K562 (cell line): ENCODE data around the gene ATG4D. TPM values are rescaled to one million over a fixed set of nuclear protein-coding genes. Genes with fewer than 3 reads are reported as not detected.

Source experiments
- BHLHE40 ChIP-seq: IDR thresholded peaks from 2 replicates; pipeline ENCODE4 v1.6.1; 2011; ENCODE audit warnings: low read length, improper control_type of control experiment
- CBFB ChIP-seq: sonication (generic); formaldehyde crosslinking; IDR thresholded peaks from 2 replicates; pipeline ENCODE4 v1.4.0; 2020; ENCODE audit warnings: mild to moderate bottlenecking, missing genetic modification reagents
- CREM ChIP-seq: IDR thresholded peaks from 2 replicates; pipeline ENCODE4 v1.6.1; 2014; ENCODE audit warnings: antibody characterized with exemption, low read depth
- CTBP1 ChIP-seq: fragments of 450-650 bp; IDR thresholded peaks from 2 replicates; pipeline ENCODE4 v1.6.1; 2016; ENCODE audit warnings: borderline replicate concordance
- HDAC8 ChIP-seq: fragments of 450-650 bp; IDR thresholded peaks from 2 replicates; pipeline ENCODE4 v1.6.1; 2016; ENCODE audit warnings: mild to moderate bottlenecking, missing genetic modification characterization, moderate library complexity, missing compliant biosample characterization
- KDM1A ChIP-seq, 2 experiments: fragments of 450-650 bp; IDR thresholded peaks; 2 replicates each; pipeline ENCODE4 v1.6.1; 2016; ENCODE audit warnings: mild to moderate bottlenecking in 2 of 2
- MCM2 ChIP-seq: fragments of 450-650 bp; IDR thresholded peaks from 2 replicates; pipeline ENCODE4 v1.6.1; 2017; ENCODE audit warnings: low read depth, mild to moderate bottlenecking
- PHB2 ChIP-seq: fragments of 450-650 bp; IDR thresholded peaks from 2 replicates; pipeline ENCODE4 v1.6.1; 2017; ENCODE audit warnings: low read depth
- ZNF717 ChIP-seq: fragments of 250-450 bp; sonication (Bioruptor Pico); IDR thresholded peaks from 2 replicates; pipeline ENCODE4 v1.5.0; 2021
- ZSCAN29 ChIP-seq: fragments of 450-650 bp; IDR thresholded peaks from 2 replicates; pipeline ENCODE4 v1.6.1; 2017
- polyA plus RNA-seq, 8 experiments: library from polyadenylated mRNA; depleted of rRNA in 4 of 8; stranded (reverse) in 5 of 8; unstranded in 3 of 8; fragments of >200 nt; fragmentation: Nextera tagmentation in 2 of 8; fragmentation: Illumina TruSeq in 1 of 8; extraction: Ambion mirVana in 2 of 8; extraction: Trizol in 1 of 8; gene quantifications; 2 replicates each; pipeline versions ENCODE4 v1.2.1 to v1.2.3, GENCODE V29; 2011 to 2014; ENCODE audit warnings: inconsistent platforms in 1 of 8, missing spikeins in 1 of 8
- total RNA-seq, 7 experiments: library from RNA; depleted of rRNA in 6 of 7; stranded (reverse); fragments of >200 nt in 6 of 7; fragmentation: Illumina TruSeq in 2 of 7; extraction: Trizol in 2 of 7; gene quantifications; 2 replicates each; pipeline versions ENCODE4 v1.2.1 to v1.2.3, GENCODE V29; 2011 to 2021; ENCODE audit warnings: low replicate concordance in 1 of 7
- TF ChIP-seq, protein P1 (sequence below), 2 experiments: IDR thresholded peaks; 2 replicates each; pipeline ENCODE4 v1.6.1; 2012; ENCODE audit warnings: improper control_type of control experiment in 2 of 2, low read depth in 2 of 2, low read length in 2 of 2, borderline replicate concordance in 1 of 2
- TF ChIP-seq, protein P2 (sequence below), 2 experiments: fragments of 450-650 bp; formaldehyde crosslinking in 1 of 2; IDR thresholded peaks; 2 replicates each; pipeline versions ENCODE4 v1.4.0 to v1.6.1; 2014 to 2020; ENCODE audit warnings: mild to moderate bottlenecking in 2 of 2, borderline replicate concordance in 1 of 2, low read depth in 1 of 2
- TF ChIP-seq, protein P3 (sequence below), 2 experiments: fragments of 450-650 bp; IDR thresholded peaks; 2 replicates each; pipeline ENCODE4 v1.6.1; 2018; ENCODE audit warnings: mild to moderate bottlenecking in 2 of 2, low read depth in 1 of 2; ENCODE audit not compliant: partially characterized antibody in 2 of 2

ATG4D gene
- total and polyA plus RNA-seq, 9 of the 15 experiments (the other 6 are each of a cell fraction or from before 2014, with no cell fraction given): 0.51 to 66.1 (median 22.9) TPM

DNA sequence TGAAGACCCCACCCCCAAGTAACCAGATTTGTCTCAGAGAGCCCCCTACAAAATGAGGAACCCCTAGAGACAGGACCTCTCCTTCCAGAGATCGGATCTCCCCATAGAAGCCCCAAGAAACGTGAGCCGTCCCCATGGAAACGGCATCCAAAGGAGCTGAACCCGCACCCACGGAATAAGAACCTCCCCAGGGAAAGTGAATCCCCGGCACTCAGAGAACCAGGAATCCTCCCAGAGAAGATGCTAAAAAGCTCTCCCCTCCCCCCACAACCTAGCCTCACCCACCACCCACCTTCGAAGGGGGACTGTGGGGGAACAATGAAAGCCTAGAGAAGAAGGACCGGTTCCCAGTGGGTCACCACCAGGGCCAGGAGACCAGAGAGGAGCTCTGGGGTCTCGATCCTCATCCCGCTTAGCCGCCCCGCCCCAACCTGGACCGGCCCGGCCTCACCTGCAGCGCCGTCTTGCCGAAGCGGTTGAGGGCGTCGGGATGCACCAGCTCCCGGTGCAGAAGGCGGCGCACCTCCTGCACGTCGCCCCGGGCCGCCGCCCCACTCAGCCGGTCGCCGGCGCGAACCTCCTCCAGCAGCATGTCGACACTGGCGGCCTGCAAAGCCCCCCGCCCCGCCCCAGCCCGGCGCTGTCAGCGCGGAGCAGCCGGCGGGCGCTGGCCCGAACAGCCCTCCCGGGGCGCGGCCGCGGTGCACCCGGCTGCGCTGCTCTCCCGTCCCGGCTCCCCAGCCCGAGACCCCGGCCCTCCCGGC lies 24.5 kb downstream of the ATG4D start (continued):
- TF ChIP-seq, protein P1, sequence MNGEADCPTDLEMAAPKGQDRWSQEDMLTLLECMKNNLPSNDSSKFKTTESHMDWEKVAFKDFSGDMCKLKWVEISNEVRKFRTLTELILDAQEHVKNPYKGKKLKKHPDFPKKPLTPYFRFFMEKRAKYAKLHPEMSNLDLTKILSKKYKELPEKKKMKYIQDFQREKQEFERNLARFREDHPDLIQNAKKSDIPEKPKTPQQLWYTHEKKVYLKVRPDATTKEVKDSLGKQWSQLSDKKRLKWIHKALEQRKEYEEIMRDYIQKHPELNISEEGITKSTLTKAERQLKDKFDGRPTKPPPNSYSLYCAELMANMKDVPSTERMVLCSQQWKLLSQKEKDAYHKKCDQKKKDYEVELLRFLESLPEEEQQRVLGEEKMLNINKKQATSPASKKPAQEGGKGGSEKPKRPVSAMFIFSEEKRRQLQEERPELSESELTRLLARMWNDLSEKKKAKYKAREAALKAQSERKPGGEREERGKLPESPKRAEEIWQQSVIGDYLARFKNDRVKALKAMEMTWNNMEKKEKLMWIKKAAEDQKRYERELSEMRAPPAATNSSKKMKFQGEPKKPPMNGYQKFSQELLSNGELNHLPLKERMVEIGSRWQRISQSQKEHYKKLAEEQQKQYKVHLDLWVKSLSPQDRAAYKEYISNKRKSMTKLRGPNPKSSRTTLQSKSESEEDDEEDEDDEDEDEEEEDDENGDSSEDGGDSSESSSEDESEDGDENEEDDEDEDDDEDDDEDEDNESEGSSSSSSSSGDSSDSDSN (IDR thresholded peaks at IDR 0.05; ENCODE audit: borderline replicate concordance in 1 of 2, low read depth in 2 of 2, low read length in 2 of 2): peak in 1 of 2 experiments; percentile 68; a peak in 2 of 4 replicates
- TF ChIP-seq CTBP1 (peak; percentile 77; the same call in 1 of the 2 replicates), ZNF717 (CRISPR knock-in tag) (no peak), CBFB (CRISPR knock-in tag) (no peak), BHLHE40 (peak; percentile 68), ZSCAN29 (no peak), HDAC8 (tag) (no peak), KDM1A (IDR thresholded peaks at IDR 0.05) (peak; percentile 24 to 32; a peak in 2 of 4 replicates), MCM2 (no peak), CREM (peak; percentile 76), PHB2 (no peak)
- TF ChIP-seq, protein P2, sequence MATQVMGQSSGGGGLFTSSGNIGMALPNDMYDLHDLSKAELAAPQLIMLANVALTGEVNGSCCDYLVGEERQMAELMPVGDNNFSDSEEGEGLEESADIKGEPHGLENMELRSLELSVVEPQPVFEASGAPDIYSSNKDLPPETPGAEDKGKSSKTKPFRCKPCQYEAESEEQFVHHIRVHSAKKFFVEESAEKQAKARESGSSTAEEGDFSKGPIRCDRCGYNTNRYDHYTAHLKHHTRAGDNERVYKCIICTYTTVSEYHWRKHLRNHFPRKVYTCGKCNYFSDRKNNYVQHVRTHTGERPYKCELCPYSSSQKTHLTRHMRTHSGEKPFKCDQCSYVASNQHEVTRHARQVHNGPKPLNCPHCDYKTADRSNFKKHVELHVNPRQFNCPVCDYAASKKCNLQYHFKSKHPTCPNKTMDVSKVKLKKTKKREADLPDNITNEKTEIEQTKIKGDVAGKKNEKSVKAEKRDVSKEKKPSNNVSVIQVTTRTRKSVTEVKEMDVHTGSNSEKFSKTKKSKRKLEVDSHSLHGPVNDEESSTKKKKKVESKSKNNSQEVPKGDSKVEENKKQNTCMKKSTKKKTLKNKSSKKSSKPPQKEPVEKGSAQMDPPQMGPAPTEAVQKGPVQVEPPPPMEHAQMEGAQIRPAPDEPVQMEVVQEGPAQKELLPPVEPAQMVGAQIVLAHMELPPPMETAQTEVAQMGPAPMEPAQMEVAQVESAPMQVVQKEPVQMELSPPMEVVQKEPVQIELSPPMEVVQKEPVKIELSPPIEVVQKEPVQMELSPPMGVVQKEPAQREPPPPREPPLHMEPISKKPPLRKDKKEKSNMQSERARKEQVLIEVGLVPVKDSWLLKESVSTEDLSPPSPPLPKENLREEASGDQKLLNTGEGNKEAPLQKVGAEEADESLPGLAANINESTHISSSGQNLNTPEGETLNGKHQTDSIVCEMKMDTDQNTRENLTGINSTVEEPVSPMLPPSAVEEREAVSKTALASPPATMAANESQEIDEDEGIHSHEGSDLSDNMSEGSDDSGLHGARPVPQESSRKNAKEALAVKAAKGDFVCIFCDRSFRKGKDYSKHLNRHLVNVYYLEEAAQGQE (IDR thresholded peaks at IDR 0.05; ENCODE audit: borderline replicate concordance): peak; percentile 91
- TF ChIP-seq, protein P2 (CRISPR knock-in tag; IDR thresholded peaks at IDR 0.05; ENCODE audit: low read depth): no peak
- TF ChIP-seq, protein P3, sequence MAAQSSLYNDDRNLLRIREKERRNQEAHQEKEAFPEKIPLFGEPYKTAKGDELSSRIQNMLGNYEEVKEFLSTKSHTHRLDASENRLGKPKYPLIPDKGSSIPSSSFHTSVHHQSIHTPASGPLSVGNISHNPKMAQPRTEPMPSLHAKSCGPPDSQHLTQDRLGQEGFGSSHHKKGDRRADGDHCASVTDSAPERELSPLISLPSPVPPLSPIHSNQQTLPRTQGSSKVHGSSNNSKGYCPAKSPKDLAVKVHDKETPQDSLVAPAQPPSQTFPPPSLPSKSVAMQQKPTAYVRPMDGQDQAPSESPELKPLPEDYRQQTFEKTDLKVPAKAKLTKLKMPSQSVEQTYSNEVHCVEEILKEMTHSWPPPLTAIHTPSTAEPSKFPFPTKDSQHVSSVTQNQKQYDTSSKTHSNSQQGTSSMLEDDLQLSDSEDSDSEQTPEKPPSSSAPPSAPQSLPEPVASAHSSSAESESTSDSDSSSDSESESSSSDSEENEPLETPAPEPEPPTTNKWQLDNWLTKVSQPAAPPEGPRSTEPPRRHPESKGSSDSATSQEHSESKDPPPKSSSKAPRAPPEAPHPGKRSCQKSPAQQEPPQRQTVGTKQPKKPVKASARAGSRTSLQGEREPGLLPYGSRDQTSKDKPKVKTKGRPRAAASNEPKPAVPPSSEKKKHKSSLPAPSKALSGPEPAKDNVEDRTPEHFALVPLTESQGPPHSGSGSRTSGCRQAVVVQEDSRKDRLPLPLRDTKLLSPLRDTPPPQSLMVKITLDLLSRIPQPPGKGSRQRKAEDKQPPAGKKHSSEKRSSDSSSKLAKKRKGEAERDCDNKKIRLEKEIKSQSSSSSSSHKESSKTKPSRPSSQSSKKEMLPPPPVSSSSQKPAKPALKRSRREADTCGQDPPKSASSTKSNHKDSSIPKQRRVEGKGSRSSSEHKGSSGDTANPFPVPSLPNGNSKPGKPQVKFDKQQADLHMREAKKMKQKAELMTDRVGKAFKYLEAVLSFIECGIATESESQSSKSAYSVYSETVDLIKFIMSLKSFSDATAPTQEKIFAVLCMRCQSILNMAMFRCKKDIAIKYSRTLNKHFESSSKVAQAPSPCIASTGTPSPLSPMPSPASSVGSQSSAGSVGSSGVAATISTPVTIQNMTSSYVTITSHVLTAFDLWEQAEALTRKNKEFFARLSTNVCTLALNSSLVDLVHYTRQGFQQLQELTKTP (IDR thresholded peaks at IDR 0.05; ENCODE audit: low read depth in 1 of 2, partially characterized antibody in 2 of 2): no peak
